Endothelial cell of umbilical vein (primary cell): ENCODE measurements around the gene THSD4. TPM values are rescaled to one million over a fixed set of nuclear protein-coding genes. Genes with fewer than 3 reads are reported as not detected.

ENCODE experiments used
- BruUV-seq: library from RNA; stranded (reverse); fragments of 400-500 nt; replicated peaks from 2 replicates; lab custom pipeline; 2021; lab: Mats Ljungman, UMichigan
- CTCF ChIA-PET: fragments of 300-600, 350-600 bp; sonication (Branson Sonifier 250); formaldehyde crosslinking; loops from one replicate; lab custom pipeline; 2021; ENCODE audit warnings: antibody characterized with exemption, inconsistent platforms; lab: Charles Lee
- POLR2A ChIA-PET: fragments of 300-600, 350-600 bp; sonication (Branson Sonifier 250); formaldehyde crosslinking; loops from one replicate; lab custom pipeline; 2021; ENCODE audit warnings: antibody characterized with exemption, inconsistent platforms; lab: Charles Lee
- DNase-seq: peaks from one replicate; pipeline ENCODE4 v3.0.0-alpha.2; 2011; ENCODE audit warnings: low read depth, low spot score
- FAIRE-seq: peaks from 2 replicates; lab custom pipeline; 2011; peaks lifted over from hg19 to GRCh38; lab: Jason Lieb, UNC
- H2AFZ ChIP-seq: 2 replicates; pipeline ENCODE4 v1.6.0; 2012; ENCODE audit warnings: low read depth, low read length, control low read depth, inconsistent platforms
- H3K27ac ChIP-seq: 2 replicates; pipeline ENCODE4 v1.5.1; 2011; ENCODE audit warnings: low read depth, mild to moderate bottlenecking, control low read depth, low read length, moderate library complexity; ENCODE audit not compliant: insufficient read depth
- H3K27me3 ChIP-seq, 2 experiments: 2 replicates each; pipeline versions ENCODE4 v1.6.0 to v1.6.1; 2011; ENCODE audit warnings: low read length in 2 of 2, mixed read lengths in 1 of 2; ENCODE audit not compliant: control insufficient read depth in 2 of 2, insufficient read depth in 2 of 2
- H3K36me3 ChIP-seq, 2 experiments: 2 replicates in 1 of 2; 3 replicates in 1 of 2; pipeline ENCODE4 v1.5.1; 2011; ENCODE audit warnings: low read length in 2 of 2, mild to moderate bottlenecking in 1 of 2, moderate library complexity in 1 of 2; ENCODE audit not compliant: control insufficient read depth in 2 of 2, insufficient read depth in 2 of 2; ENCODE audit errors: extremely low read depth in 1 of 2
- H3K4me1 ChIP-seq: 3 replicates; pipeline ENCODE4 v1.5.1; 2011; ENCODE audit warnings: mild to moderate bottlenecking, low read length; ENCODE audit not compliant: control insufficient read depth, insufficient read depth; ENCODE audit errors: extremely low read depth
- H3K4me2 ChIP-seq: 2 replicates; pipeline ENCODE4 v1.6.1; 2011; ENCODE audit warnings: low read length, control low read depth, mixed read lengths; ENCODE audit not compliant: insufficient read depth
- H3K4me3 ChIP-seq, 3 experiments: fragments of 200-600 bp in 1 of 3; sonication (generic), shearing (Covaris generic) in 1 of 3; replicated peaks in 1 of 3; 2 replicates each; pipeline ENCODE4 v1.5.1; 2011 to 2016; ENCODE audit warnings: control low read depth in 3 of 3, low read length in 3 of 3, mild to moderate bottlenecking in 2 of 3, inconsistent platforms in 1 of 3, low read depth in 1 of 3, moderate library complexity in 1 of 3; ENCODE audit not compliant: insufficient read depth in 1 of 3
- H3K79me2 ChIP-seq: 2 replicates; pipeline ENCODE4 v1.6.0; 2012; ENCODE audit warnings: low read length, inconsistent platforms; ENCODE audit not compliant: control insufficient read depth, insufficient read depth
- H3K9ac ChIP-seq: replicated peaks from 2 replicates; pipeline ENCODE3; 2011; ENCODE audit warnings: low read length, control low read depth; ENCODE audit not compliant: insufficient read depth; ENCODE audit errors: extremely low read depth
- H3K9me1 ChIP-seq: replicated peaks from 3 replicates; pipeline ENCODE4 v1.6.0; 2011; ENCODE audit warnings: mild to moderate bottlenecking, low read length; ENCODE audit not compliant: control insufficient read depth, insufficient read depth; ENCODE audit errors: extremely low read depth
- H3K9me3 ChIP-seq: replicated peaks from 2 replicates; pipeline ENCODE4 v1.5.1; 2012; ENCODE audit warnings: low read length, inconsistent platforms; ENCODE audit not compliant: control insufficient read depth, insufficient read depth
- H4K20me1 ChIP-seq: replicated peaks from 2 replicates; pipeline ENCODE3; 2011; ENCODE audit warnings: mild to moderate bottlenecking, low read length; ENCODE audit not compliant: control insufficient read depth, insufficient read depth; ENCODE audit errors: extremely low read depth
- CTCF ChIP-seq, 2 donors: IDR thresholded peaks; 1 replicate in 1 of 2; 2 replicates in 1 of 2; pipeline ENCODE4 v1.5.1; 2011; ENCODE audit warnings: low read length in 2 of 2, mild to moderate bottlenecking in 2 of 2, moderate library complexity in 2 of 2, control low read depth in 1 of 2, inconsistent platforms in 1 of 2, low read depth in 1 of 2; ENCODE audit not compliant: insufficient read depth in 1 of 2; ENCODE audit errors: extremely low read depth in 1 of 2
- EZH2 ChIP-seq: IDR thresholded peaks from 2 replicates; pipeline ENCODE4 v1.6.1; 2012; ENCODE audit warnings: borderline replicate concordance, low read depth, mild to moderate bottlenecking, moderate library complexity, low read length, inconsistent platforms; ENCODE audit not compliant: severe bottlenecking
- FOS ChIP-seq: IDR thresholded peaks from 2 replicates; pipeline ENCODE4 v1.6.1; 2011; ENCODE audit warnings: mild to moderate bottlenecking, low read length, moderate library complexity, borderline replicate concordance; ENCODE audit not compliant: insufficient read depth
- GATA2 ChIP-seq: IDR thresholded peaks from 2 replicates; pipeline ENCODE4 v1.7.0; 2011; ENCODE audit warnings: low read depth, mild to moderate bottlenecking, moderate library complexity, mixed read lengths, low read length; ENCODE audit not compliant: insufficient read length, insufficient read depth
- JUN ChIP-seq: IDR thresholded peaks from 2 replicates; pipeline ENCODE4 v1.6.1; 2011; ENCODE audit warnings: borderline replicate concordance, low read depth; ENCODE audit not compliant: insufficient read length, insufficient read depth
- MAX ChIP-seq: IDR thresholded peaks from 2 replicates; pipeline ENCODE4 v1.6.1; 2011; ENCODE audit not compliant: insufficient read depth, insufficient read length
- MYC ChIP-seq: IDR thresholded peaks from one replicate; pipeline ENCODE4 v1.6.1; 2011; ENCODE audit warnings: mild to moderate bottlenecking, low read depth, low read length
- POLR2A ChIP-seq: IDR thresholded peaks from 2 replicates; pipeline ENCODE4 v1.6.1; 2012; ENCODE audit warnings: low read depth, mild to moderate bottlenecking, control low read depth, low read length
- POLR2AphosphoS5 ChIP-seq: IDR thresholded peaks from 2 replicates; pipeline ENCODE4 v1.6.1; 2012; ENCODE audit warnings: low read depth, mild to moderate bottlenecking, control low read depth, low read length, moderate library complexity; ENCODE audit not compliant: insufficient read depth
- dilution Hi-C: fragments of 300-500 bp; cut with MboI; formaldehyde crosslinking; loops from one replicate; pipeline ENCODE4 v1.15.0; 2019; ENCODE audit warnings: low sequenced_read_pairs; ENCODE audit not compliant: extremely low pct_ligation_motif_present
- intact Hi-C: fragments of 100-400 bp; cut with micrococcal nuclease; formaldehyde crosslinking; loops from one replicate; pipeline ENCODE4 v1.10.0; 2022
- polyA plus RNA-seq, 4 experiments: library from polyadenylated mRNA; depleted of rRNA in 3 of 4; stranded (reverse) in 3 of 4; unstranded in 1 of 4; fragments of >200 nt; gene quantifications; 2 replicates each; pipeline versions ENCODE4 v1.2.1 to v1.2.3, GENCODE V29; 2011 to 2012; ENCODE audit warnings: missing spikeins in 1 of 4
- total RNA-seq: library from RNA; stranded (reverse); gene quantifications from 2 replicates; pipeline ENCODE4 v1.2.3, GENCODE V29; 2021

THSD4 gene
- total and polyA plus RNA-seq, 2 donors (not counting 3 experiments of a cell fraction or from before 2014, with no cell fraction given) = 9.9 to 25.4 TPM

GRCh38 chr15:71699977-71700376, 584.7 kb downstream of the THSD4 start:
- ChIA-PET POLR2A (no interaction called here), CTCF (interaction anchor here (1.9 kb wide), 1 partner anchor 11 kb away, joined by 5 read pairs; no protein-coding TSS in a partner anchor)
- intact Hi-C loops = no loop called here
- H3K4me1 ChIP-seq = no peaks in the 10 kb centered on the region
- no peaks in the 10 kb centered on the region for H3K36me3 ChIP-seq
- H3K9me3 ChIP-seq = no peaks in the 10 kb centered on the region
- FAIRE-seq (no peak), DNase-seq (no peak)
- H3K4me2 ChIP-seq = no peak overlapping the region
- dilution Hi-C loops = no loop called here
- H3K4me3 ChIP-seq = no peak overlapping the region
- no peaks in the 10 kb centered on the region for H3K79me2 ChIP-seq
- no peak overlapping the region for H2AFZ ChIP-seq
- H3K9ac ChIP-seq = no peak overlapping the region
- H3K27ac ChIP-seq = no peak overlapping the region
- no peaks in the 10 kb centered on the region for H4K20me1 ChIP-seq
- no peaks in the 10 kb centered on the region for H3K27me3 ChIP-seq
- BruUV-seq = no TSS peak
- H3K9me1 ChIP-seq = no peaks in the 10 kb centered on the region
- no peak for TF ChIP-seq EZH2
- no peak for TF ChIP-seq FOS
- TF ChIP-seq GATA2 = no peak
- no peak for TF ChIP-seq POLR2A
- no peak for TF ChIP-seq POLR2AphosphoS5
- no peak for TF ChIP-seq MAX
- TF ChIP-seq JUN = no peak
- no peak for TF ChIP-seq CTCF (IDR thresholded peaks at IDR 0.05; ENCODE audit: extremely low read depth in 1 of 2, insufficient read depth in 1 of 2, low read depth in 1 of 2, low read length in 2 of 2)
- TF ChIP-seq MYC = no peak
